GM21360 (cell line): ENCODE measurements around the gene METTL21C.

Source experiments
- ATAC-seq: cut with Tn5 transposase; IDR thresholded peaks from one replicate; pipeline ENCODE4 v1.9.1; 2021; ENCODE audit warnings: mild to moderate bottlenecking, moderate library complexity; ENCODE audit not compliant: unreplicated experiment

METTL21C gene

DNA sequence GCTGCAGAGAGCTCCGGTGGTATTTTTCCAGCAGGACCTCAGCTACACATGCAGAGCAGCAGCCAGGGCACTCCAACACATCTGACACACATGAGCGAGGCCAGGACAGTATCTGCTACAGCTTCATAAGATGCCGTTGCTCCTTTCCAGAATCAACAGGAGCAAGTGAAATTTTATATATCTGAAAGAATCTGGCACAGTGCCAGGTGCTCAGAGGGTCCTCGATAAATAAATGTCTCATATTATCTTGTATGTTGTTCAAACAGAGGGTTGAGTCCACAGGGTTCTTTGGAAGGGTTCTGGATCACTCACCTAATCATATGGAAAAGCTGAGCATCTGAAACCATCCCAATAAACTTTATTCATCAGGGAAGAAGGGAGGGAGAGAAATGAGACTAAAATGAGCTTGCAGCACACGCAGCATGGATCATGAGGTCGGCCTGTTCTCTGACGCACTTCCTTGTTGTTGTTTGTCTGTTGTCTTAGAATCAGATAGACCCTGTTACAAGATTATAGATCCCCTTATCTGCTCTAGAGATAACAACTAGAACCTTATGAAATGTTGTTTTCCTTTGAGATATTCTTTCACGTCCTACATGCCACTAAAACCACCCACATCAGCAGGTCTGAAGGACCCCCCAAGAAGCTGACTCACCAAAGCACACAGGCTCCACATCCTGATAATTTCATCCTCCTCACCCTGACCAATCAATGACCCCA, 3.2 kb upstream of the METTL21C start:
- ATAC-seq, result no peak

DNA sequence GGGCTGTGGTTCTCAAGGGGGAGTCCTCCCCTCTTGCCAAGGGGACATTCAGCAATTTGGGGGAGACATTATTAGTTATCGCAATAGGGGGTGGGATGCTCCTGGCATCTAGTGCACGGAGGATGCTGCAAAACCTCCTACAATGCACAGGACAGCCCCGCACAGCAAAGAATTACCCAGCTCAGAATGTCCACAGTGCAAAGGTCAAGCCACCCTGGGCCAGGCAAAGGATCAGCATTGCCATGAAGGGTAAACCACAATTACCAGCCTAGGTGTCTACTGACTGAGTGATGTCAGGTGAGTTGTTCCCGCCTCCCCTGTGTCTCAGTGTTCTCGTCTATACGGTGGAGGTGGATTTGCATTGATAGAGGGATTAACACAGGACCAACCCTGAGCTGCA, 2.4 kb upstream of the METTL21C start:
- no peak for ATAC-seq

DNA sequence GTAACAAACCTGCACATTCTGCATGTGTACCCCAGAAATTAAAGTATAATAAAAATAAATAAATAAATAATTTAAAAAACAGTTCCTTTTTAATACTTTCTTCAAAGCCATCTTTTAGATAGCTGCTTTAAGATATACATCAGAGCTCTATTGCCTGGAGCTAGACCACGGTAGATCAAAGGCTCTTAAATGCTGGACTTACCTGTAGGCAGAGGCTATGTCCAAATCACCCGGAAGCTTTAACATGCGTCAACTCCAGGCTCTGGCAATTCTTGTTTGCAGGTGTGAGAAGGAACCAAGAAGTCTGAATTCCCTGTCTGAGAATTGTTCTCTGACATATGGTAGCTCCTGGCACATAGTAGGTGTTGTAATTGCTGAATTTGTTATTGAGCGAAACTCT, 1.6 kb upstream of the METTL21C start:
- no peak for ATAC-seq

DNA sequence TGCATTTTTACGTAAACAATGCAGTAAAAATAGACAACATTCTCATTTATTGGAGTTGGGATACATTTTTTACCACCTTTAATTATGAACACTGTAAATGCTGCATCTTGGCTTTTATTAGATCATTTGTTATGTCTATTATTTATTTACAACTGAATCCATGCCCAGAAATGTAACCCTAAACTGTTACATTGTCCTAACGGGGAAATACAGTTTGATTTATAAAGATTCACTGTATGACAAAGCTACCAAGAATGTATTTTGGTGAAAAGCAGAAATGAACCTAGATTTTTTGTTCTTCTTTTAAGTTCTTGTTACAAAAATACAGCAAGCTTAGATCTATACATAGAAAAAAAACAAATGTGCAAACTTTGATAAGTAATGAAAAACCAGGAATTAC, 1.1 kb downstream of the METTL21C start:
- ATAC-seq, result no peak

DNA sequence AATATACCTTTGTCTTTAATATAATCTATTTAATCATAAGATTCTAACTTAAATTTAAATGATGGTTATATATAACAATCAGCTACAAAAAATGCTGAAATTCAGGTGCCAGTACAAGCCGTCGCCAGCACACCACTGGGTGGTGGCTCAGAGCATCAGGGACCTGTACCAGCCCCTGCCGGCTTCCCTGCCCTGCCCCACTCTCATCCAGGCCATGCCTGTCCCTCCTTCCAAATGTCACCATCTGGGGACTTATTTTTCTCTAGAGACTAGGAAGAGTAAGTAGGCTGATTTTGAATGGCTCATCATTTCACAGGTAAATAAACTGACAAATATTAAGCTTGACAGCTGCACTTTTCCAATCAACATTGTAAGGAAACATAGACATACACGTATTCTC, 1.6 kb downstream of the METTL21C start:
- no peak for ATAC-seq

DNA sequence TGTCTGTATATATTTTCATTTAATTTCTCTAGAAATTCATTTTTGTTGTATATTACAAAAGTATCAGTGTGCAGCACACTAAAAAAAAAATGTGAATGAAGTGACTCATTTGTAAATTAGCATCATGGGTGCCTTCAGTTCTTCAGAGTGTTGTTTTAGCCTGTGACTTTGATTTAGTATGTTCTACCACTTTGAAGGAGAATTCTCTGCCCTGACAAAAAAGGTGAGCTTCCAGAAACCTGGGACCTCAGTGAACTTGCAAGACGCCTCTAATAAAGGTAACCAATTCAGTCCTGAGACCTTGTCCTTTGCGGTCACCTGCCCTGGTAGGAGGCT, 2.4 kb downstream of the METTL21C start:
- ATAC-seq, result no peak

DNA sequence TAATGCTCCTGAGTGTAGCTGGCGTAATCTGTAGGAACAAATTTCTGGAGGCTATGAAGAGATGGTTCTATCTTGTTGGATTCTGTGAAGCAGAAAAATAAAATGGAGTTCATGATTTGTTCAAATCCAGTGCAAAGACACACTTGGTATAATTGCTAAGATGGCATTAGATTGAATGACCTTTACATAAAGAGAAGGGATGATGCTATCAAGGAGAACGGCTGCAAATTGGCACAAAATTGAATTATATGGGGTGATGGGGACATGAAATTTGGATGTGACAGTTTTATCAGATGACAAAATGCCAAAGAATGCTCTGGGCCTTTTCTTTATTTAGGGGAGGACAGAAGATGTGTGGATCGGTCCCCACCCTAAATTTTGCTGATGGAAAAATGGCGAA, 4.0 kb downstream of the METTL21C start:
- no peak for ATAC-seq

DNA sequence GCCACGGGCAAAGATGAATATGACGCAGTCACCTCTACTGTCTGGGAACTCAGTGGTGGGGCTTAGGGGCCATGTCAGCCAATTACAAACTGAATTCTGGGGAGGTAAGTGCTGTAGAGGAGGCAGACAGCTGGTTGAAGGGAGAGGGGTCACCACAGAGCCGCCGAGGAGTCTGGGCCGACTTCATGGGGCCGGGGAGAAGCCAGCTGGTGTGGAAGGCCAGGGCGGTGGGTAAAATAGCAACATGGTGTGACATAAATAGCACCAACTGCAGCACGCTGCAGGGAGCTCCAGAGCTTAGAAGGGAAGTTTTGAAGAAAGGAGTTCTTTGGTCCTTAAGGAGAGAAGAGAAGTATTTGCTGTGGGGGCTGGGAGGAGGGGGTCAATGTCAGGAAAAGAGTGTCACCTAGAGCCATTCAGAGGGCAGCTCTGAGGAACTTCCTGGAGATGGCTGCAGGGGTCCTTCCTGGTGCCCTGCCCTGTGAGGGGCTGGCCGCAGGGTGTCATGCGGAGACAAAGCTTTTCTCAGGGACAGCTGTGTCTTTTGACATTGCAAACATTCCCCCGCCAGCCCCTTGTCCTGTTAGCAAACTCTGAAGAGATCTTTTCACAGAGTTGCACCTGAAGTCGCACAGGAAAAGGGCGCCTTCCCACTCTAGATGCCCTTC, 6.4 kb downstream of the METTL21C start:
- no peak for ATAC-seq

DNA sequence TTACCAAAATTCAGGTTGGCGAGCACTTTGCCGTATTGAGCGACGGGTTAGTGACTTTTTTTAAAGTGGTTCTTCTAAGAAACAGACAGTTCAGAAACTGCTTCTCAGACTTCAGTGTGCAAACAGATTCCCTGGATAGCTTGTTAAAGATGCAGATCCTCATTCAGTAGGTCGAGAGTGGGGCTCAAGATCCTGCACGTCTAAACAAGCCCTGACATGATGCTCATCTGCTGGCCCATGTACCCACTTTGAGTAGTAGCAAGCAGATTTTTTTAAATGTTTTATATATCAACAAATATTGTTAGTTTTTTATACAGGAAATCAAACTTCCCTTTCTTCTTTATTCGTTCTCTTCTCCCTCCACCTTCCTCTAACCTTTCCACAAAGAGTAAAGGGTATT, 7.3 kb downstream of the METTL21C start:
- no peak for ATAC-seq

DNA sequence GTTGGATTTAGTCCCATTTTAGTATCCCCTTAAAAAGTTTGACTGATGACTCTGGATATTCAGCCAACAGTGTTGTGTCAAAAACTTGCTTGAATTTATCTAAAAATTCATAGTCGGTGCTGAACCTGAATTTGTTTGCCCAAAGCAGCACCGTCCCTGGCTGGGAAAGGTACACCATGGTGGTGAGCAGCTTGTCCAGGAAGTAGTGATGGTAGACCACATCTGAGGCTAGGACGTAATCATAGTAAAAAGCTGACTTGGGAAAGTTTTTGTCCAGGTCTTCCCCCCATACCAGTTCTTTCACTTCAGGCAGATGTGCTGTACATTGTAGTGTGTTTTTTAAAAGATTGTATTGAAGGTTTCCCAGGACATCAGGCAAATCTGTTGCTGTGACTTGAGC, 8.8 kb downstream of the METTL21C start:
- no peak for ATAC-seq

DNA sequence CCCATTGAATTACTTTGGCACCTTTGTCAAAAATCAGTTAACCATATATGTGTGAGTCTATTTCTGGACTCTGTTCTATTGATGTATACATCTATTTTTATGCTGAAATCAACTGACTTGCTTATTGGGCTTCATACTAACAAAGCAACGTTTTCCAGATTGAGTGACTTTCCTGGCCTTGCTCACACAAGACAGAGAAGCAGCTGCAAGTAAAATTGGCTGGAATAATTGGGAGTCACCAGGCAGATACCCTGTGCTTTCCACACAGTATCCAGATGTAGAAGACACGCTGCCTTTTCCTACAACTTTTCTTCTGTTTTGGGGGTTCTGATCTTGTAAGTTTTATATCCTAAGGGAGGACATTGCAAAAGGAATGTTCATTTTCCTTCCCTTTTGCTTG, 11.2 kb downstream of the METTL21C start:
- ATAC-seq, result no peak

DNA sequence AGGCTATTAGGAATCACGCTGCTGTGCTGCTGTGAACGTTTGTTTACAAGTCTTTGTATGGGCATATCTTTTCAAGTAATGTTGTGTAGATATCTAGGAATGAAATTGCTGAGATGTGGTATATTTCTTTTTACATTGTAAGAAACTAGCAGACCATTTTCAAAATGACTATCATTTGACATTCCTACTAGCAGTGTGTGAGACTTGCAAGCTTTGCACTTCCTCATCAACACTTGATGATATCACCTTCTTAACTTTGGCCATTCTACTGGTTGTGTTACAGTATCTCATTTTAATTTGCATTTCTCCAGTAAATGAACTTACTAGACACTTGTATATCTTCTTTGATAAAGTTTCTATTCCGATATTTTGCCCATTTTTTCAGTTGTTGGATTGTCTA, 12.1 kb downstream of the METTL21C start:
- no peak for ATAC-seq

DNA sequence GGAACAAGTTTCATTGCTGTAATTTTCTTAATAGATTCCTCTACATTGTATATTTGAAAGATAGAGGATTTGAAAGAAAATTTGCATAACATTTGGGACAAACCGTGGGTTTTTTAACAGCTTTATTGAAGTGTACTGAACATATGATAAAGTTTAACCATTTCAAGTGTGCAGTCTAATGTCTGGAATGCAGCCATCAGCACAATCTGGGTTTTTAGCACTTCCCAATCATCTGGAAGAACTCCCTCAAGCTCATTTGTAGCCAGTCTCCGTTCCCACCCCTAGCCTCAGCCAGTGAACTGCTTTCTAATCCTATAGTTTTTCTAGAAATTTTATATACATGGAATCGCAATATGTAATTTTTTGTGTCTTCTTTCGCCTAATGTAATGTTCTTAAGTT, 12.6 kb downstream of the METTL21C start:
- no peak for ATAC-seq

DNA sequence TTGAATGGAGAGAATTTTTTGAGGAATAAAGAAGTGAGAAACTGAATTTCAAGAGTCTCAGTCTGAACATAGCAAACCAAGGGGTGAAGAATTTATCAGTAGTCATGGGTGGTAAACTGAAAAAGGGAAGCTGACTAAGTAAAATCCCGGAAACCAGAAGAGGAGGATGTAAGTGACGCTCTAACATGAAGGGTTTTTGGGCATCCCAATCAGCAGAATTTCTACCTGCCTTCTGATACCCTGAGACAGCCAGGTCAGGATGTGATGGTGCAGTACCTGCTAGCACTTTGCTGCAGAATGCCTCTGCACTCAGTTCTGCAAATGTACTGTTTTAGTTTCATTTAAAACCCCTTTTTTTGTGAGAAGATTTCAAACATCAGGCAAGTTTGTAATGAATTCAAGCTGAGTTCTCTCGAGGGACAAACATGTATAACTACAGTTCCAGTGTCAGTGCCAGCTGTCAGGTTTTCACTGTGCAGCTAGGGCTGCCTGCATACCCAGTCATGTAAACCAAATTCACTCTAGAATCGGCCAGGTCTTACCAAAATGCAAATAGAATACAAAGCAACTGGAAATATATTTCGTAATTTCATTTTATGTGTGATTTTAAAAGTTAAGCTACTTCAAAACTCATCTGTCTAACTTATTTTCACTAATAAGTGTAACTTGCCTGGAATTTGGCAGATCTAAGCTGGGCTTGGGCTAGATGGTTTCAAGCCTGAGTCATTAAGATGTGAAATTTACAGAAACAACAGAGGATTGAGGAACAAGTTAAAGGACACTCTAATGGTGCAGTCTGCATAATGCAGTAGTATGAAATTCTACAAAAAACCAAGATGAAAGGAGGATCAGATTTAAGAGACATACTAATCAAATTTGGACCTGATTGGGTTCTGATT, 13.8 kb downstream of the METTL21C start:
- peak; percentile 39 for ATAC-seq

DNA sequence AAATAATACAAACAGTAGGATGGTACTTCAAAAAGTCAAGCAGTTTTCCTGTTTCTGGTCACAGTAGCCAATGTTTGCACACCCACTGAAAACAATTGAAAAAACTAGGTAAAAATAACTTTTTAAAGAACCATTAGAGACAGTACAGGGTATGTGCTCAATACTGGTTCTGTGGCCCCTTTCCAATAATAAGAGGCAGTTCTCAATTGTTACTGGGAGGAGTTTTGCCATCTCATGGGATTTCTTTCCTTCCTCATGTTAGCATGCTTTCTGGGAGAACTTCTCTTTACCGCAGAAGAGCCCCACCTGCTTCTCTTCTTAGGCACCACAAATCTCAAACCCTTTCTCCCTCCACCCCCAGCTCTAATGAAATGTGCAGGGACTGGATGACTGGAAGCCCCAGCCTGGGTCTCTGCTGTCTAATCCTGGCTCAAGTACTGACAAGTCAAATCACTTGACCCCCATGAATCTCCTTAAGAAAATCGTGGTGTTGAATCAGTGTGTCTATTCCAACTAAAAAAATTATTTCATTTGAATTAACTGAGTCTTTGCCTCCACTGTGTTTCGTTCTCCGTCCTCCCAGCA, 14.6 kb downstream of the METTL21C start:
- ATAC-seq, result no peak

DNA sequence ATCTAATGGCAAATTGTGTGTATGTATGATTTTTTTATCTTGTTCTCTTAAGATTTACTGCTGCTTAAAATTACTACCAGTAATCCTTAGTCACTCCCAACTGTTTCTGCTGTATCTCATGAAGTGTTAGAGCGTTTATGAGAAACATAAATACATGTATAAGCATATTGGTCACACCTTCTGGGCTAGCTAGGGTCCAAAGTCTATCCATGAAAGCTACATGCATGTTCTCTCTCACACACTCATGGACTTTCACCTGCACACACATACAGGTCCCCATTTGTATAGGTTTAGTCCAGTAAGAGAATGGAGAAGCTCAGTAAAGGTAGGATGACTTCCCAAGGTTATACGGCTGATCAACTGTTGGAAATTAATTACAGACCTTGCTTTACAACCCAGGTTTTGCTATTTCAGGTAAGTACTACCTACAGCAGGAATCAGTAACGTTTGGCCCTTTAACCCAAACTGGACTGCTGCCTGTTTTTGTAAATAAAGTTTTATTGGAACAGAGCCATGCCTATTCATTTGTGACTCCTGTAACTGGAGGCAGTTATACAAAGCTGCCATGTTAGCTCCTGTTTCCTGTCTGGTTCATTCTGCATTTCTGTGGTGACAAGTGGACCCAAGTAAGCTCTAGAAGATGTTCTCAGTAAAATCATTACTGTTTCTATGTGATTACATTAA, 15.3 kb downstream of the METTL21C start:
- no peak for ATAC-seq

DNA sequence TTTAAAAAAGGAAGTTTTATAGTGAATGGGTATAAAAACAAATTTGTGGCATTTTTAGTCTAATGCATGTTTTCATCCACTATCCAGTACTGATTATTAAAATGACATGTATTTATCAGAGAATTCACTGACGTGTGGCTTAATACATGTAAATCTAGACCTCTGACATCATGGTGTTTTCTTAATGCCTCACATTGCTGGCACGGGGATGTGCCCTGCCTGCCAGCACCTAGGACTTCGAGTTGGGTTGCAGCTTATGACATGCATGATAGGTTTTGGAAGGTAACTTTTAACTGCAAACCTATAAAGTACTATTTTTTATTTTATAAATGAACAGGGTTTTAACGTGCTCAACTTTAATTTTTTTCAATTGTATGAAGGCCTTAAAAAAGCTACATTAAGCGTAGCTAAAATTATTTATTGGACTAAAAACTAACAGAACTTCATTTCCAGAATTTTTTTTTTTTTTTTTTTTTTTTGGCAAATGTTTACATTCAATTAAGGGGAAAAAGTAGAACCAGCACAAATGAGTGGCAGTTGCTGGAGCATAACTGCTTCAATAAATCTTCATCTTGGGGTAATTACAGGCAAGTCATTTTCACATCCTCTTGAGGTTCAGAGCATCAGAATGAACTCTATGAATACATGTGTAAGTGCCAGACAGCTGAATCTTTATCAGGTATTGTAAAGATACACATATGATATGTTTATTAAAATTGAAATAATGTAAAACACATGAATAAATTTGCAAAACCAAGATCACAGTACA, 16.3 kb downstream of the METTL21C start:
- no peak for ATAC-seq

DNA sequence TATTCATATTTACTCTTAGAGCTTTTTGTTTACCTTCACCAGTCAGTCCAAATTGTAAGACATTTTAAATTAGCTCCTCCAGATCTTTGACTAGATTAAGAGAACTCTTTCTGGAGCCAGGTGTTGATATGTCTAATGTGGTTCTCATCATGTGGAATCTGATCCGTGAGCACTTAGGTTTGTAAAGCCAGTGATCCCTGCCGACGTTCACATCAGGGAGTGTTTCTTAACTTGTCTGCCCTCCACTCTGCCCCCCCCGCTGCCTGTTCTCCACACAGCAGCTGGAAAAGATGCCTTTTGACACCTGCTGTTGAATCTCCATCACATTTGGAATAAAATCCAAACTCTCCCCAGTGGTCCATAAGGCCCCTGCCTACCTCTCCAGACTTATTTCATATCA, 17.7 kb downstream of the METTL21C start:
- no peak for ATAC-seq

DNA sequence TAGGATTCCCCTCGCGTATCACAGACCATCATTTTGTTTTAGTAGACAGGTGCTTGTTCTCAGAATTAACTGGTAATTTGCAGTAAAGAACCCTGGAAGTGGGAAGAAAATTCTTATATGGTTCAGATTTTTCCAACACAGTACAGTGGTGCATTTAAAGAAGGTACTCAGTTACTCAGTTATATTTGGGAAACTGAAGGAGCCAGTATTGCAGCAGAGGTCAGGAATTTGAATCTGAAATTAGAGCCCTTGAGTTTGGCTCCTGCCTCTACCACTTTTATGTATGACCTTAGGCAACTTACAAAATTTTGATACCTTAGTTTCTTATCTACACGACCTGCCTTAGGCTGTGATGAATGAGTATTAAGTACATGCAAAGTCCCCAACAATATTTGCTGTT, 19.7 kb downstream of the METTL21C start:
- ATAC-seq, result no peak

DNA sequence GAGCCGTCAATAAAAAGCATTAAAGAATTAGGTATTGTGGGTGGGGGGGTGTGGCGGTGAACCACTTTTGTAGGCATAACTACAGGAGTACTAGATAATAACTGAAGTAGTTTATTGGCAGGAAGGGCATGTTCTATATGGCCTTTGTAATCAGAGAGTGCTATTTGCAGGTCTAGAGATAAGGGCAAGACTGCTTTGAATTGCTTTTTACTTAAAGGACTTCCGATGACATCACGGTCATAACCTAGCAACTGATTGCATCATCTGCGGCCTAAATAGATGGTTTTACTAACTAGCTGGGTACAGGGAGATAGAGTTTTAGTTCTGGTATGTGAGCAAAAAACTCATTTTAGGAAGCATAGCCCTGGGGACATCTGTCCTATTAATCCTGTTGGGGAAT, 24.7 kb downstream of the METTL21C start:
- no peak for ATAC-seq
